Duodenal mucosa (tissue), 2 donors: ENCODE measurements around the gene ARHGEF28.

ENCODE experiments used
- H3K27ac ChIP-seq: one replicate; pipeline ENCODE4 v1.7.0; 2013; ENCODE audit warnings: low read depth, low read length
- H3K27me3 ChIP-seq, 2 donors: one replicate each; pipeline ENCODE4 v1.7.0; 2013; ENCODE audit warnings: low read length in 2 of 2, control low read depth in 1 of 2; ENCODE audit not compliant: insufficient read depth in 2 of 2, control insufficient read depth in 1 of 2
- H3K36me3 ChIP-seq, 2 donors: one replicate each; pipeline ENCODE4 v1.7.0; 2013; ENCODE audit warnings: low read length in 2 of 2, control low read depth in 1 of 2; ENCODE audit not compliant: insufficient read depth in 2 of 2, control insufficient read depth in 1 of 2
- H3K4me1 ChIP-seq, 2 donors: one replicate each; pipeline ENCODE4 v1.7.0; 2013; ENCODE audit warnings: low read length in 2 of 2, control low read depth in 1 of 2; ENCODE audit not compliant: insufficient read depth in 2 of 2, control insufficient read depth in 1 of 2
- H3K4me3 ChIP-seq, 2 donors: one replicate each; pipeline ENCODE4 v1.7.0; 2013; ENCODE audit warnings: low read length in 2 of 2, low read depth in 1 of 2
- H3K9ac ChIP-seq, 2 donors: one replicate each; pipeline ENCODE4 v1.7.0; 2013; ENCODE audit warnings: low read length in 2 of 2, low read depth in 1 of 2
- H3K9me3 ChIP-seq, 2 donors: one replicate each; pipeline ENCODE4 v1.7.0; 2013; ENCODE audit warnings: low read length in 2 of 2, control low read depth in 1 of 2; ENCODE audit not compliant: control insufficient read depth in 1 of 2

Gene ARHGEF28

DNA sequence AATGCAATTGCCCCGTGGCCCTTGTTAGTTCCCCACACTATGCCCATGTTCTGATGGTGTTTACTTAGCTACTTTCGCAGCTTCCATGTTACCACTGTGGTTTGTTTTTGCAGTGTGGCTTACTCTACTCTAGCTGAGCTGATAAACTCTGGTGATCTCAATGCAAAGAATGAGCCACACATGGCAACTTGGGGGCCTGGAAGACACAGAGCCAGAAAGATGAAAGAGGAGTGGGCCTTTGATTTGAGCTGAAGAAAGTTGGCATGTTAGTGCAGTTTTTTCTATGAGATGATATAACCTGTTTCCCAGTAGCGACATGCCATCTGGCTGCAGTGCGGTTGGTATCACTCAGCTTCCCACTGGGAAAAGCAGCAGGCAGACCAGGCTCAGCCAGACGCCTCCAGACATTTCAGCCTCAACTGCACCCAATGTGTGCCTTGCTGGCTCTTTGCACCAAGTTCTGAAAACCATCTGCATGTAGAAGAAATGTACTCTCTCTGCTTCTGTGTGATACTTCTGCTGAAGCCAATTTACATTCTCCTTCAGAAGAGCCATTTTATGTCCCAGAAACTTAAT, 329.4 kb downstream of the ARHGEF28 start:
- Histone ChIP-seq H3K9ac (no peak overlapping the region), H3K36me3 (no peaks in the 10 kb centered on the region), H3K4me3 (no peak overlapping the region), H3K27me3 (no peaks in the 10 kb centered on the region), H3K4me1 (no peaks in the 10 kb centered on the region), H3K9me3 (no peaks in the 10 kb centered on the region), H3K27ac (no peak overlapping the region)

DNA sequence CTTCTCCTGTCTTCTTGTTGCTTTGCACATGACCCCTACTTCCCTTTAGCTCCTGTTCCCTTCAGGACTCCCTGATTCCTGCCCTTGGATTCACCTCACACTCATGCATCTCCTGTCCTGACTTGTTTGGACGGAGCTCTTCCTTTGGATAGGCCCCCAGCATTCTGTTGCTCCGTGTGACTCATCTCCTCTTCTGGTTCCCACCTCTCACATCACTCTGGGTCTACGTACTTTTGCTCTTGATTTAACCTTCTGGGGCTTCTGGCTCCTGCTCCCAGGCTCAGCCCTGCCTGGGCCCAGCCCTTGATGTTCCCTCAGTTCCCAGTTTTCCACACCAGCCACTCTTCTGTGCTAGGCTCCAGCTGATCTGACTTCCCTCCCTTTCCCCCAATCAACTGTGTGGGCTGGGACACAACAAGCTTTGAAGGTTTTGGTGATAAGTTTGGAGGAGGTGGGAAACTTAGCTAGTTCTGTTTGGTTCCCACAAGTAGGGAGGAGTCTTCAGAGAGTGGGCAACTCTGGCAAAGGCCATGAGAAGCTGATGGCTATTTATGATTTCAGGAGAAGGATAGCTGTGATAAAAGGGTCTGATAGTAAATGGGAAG, 331.5 kb downstream of the ARHGEF28 start:
- Histone ChIP-seq H3K9me3 (no peaks in the 10 kb centered on the region), H3K4me3 (no peak overlapping the region), H3K27ac (no peak overlapping the region), H3K9ac (no peak overlapping the region), H3K36me3 (no peaks in the 10 kb centered on the region), H3K27me3 (no peaks in the 10 kb centered on the region), H3K4me1 (no peaks in the 10 kb centered on the region)

DNA sequence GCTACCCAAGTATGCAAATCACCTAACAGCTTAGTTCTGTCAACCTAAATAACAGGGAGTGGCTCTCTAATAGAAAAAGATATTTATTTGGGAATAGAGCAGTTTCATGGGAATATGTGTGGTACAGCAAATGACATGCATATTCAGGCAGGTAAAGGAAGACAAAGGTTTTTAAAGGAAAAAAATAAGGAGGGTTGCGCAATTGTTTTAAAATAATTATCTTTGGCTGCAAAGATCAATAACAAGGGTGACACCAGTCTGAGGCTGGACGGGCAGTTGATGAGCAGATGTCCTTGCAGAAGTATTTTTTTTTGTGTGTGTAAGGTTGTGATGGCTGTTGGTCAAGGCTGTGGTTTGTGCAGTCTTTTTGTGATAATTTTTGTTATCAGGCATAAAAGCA, 332.0 kb downstream of the ARHGEF28 start:
- Histone ChIP-seq H3K9me3 (no peaks in the 10 kb centered on the region), H3K9ac (no peak overlapping the region), H3K4me1 (no peaks in the 10 kb centered on the region), H3K4me3 (no peak overlapping the region), H3K27ac (no peak overlapping the region), H3K36me3 (no peaks in the 10 kb centered on the region), H3K27me3 (no peaks in the 10 kb centered on the region)

DNA sequence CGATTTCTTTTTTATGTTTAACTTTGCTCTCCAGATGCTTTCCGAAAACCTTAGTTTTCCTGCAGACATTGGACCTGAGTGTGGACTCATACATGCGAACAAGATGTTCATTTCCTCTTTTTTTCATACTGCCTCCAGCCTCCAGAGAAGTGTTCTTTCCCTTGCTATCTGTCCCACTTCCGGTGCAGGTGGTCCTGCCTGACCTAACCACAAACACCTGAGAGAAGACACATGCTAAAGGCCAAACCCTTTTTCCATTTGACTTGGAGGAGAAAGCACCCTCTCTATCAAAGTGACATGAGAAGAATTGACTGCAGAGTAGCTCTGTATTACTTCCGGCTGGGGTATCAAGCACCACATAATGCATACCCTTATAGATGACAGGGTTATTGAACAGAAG, 334.0 kb downstream of the ARHGEF28 start:
- no peak overlapping the region for H3K27ac ChIP-seq
- H3K9me3 ChIP-seq, result no peaks in the 10 kb centered on the region
- no peak overlapping the region for H3K9ac ChIP-seq
- no peaks in the 10 kb centered on the region for H3K27me3 ChIP-seq
- no peaks in the 10 kb centered on the region for H3K4me1 ChIP-seq
- no peaks in the 10 kb centered on the region for H3K36me3 ChIP-seq
- H3K4me3 ChIP-seq, result no peak overlapping the region

DNA sequence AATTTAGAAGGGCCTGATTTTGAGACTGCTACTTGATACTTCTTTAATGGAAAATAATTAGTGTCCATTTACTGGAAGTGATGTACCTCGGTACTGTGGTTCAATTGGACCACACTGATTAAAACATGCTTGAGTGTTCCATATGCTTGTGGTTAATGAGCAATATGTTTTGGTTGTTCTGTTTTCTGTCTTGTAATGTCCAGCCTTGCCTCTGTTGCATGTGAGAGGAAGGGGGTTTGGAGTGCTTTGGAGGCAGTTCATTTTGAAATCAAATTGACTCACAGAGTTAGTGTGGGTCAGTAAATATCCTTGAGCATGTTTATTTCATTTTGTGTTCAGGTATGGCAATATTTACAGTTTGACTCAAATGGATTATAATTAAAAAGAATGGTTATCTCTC, 334.4 kb downstream of the ARHGEF28 start:
- H3K4me3 ChIP-seq, result no peak overlapping the region
- H3K4me1 ChIP-seq, result no peaks in the 10 kb centered on the region
- no peaks in the 10 kb centered on the region for H3K36me3 ChIP-seq
- no peaks in the 10 kb centered on the region for H3K27me3 ChIP-seq
- H3K27ac ChIP-seq, result no peak overlapping the region
- H3K9me3 ChIP-seq, result no peaks in the 10 kb centered on the region
- H3K9ac ChIP-seq, result no peak overlapping the region

DNA sequence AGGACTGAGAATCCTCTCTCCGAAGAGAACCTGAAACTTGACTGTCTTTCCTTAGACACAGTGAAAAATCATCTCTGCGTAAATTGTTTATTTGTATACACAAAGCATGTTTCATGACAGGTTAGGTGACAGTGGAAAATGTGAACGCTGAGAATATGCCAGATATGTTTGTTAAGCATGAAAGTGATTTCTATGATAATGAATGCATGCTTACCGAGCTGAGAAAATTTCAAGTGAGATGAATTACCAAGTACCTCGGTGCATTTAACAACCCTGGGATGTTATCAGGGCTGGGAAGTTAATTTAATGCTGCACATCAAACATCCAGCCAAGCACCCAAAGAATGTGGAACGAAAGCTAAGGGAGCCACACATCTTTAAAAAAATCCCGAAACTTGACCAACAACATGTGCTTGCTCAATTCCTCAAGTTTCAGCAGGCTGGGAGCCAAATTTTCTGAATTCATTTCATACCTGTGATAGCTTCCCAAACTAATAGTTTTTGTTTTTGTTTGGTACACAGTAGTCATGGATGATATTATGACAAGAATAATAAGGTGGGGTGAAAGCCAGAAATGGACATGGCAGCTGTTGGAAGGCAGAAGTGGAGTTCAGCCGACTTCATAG, 336.9 kb downstream of the ARHGEF28 start:
- H3K9ac ChIP-seq, result no peak overlapping the region
- no peaks in the 10 kb centered on the region for H3K4me1 ChIP-seq
- H3K27me3 ChIP-seq, result no peaks in the 10 kb centered on the region
- H3K36me3 ChIP-seq, result no peaks in the 10 kb centered on the region
- no peak overlapping the region for H3K27ac ChIP-seq
- H3K4me3 ChIP-seq, result no peak overlapping the region
- H3K9me3 ChIP-seq, result no peaks in the 10 kb centered on the region

DNA sequence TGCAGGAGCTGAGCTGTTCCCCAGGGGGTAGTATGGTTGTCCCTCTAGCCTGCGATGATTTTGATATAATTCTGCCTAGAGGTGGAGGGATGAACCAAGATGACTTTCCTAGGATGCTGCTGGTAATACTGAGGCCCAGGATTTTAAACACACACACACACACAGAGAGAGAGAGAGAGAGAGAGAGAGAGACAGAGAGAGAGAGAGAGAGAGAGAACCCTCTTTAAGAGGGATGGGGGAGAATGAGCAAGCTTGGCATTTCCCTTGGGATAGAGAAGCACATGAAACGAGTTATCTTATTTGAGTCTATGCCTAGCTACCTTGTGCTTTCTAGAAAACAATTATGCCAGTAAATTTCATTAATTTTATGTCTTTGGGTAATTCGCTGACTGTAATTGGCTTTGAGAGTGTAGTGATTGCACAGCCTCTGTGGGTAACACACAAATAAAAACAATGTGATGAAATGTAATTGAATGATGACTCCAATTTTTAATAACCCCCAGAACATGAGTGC, 338.4 kb downstream of the ARHGEF28 start:
- no peak overlapping the region for H3K27ac ChIP-seq
- H3K4me3 ChIP-seq, result no peak overlapping the region
- no peaks in the 10 kb centered on the region for H3K9me3 ChIP-seq
- no peak overlapping the region for H3K9ac ChIP-seq
- no peaks in the 10 kb centered on the region for H3K27me3 ChIP-seq
- no peaks in the 10 kb centered on the region for H3K4me1 ChIP-seq
- no peaks in the 10 kb centered on the region for H3K36me3 ChIP-seq

DNA sequence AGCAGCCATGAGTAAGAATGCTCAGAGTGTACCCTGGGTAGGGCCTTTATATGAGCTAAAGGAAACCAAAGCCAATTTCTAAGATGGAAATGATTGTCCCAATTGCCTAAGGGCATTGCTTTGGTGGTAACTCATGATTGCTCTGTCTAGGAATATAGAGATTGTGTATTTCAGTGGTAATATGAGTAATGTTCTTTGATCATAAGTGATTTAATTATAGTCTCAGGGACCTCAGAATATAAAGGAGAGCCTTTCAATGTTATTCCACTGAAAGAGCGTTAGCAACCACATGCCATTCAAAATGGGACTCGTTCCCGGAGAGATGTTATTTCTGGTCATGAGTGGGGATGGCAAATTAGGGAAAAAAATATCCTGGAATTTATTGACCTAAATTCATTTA, 340.5 kb downstream of the ARHGEF28 start:
- Histone ChIP-seq H3K4me3 (no peak overlapping the region), H3K27me3 (no peaks in the 10 kb centered on the region), H3K9ac (no peak overlapping the region), H3K27ac (no peak overlapping the region), H3K36me3 (no peaks in the 10 kb centered on the region), H3K4me1 (no peaks in the 10 kb centered on the region), H3K9me3 (no peaks in the 10 kb centered on the region)

DNA sequence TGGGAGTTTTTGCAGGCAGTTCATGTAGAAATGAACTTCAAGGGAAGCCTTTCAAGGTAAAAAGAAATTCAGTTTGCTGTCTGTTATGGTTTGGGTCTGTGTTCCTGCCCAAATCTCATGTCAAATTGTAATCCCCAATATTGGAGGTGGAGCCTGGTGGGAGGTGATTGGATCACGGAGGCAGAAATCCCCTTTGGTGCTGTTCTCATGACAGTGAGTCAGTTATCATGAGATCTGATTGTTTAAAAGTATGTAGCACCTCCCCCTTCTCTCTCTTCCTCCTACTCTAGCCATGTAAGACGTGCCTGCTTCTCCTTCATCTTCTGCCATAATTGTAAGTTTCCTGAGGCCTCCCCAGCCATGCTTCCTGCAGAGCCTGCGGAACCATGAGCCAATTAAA, 341.4 kb downstream of the ARHGEF28 start:
- H3K36me3 ChIP-seq, result no peaks in the 10 kb centered on the region
- no peak overlapping the region for H3K9ac ChIP-seq
- H3K27me3 ChIP-seq, result no peaks in the 10 kb centered on the region
- no peaks in the 10 kb centered on the region for H3K9me3 ChIP-seq
- H3K4me3 ChIP-seq, result no peak overlapping the region
- no peaks in the 10 kb centered on the region for H3K4me1 ChIP-seq
- H3K27ac ChIP-seq, result no peak overlapping the region

DNA sequence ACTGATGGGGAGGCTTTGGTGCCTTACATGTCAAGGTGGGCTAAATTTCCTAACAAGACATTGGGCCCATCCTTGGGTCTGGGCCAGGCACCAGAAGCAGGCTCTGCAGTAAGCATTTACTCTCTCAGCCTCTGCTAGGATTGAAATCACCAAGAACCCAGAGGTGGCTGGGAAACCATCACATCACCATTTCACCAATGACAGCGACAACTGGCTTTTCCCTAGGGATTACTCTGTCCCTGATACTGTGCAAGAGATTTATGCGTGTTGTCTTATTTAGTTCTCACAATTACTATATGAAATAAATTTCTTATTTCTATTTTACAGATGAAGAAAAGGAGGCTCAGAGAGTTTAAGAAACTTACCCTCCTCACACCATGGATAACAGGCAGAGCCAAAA, 342.2 kb downstream of the ARHGEF28 start:
- H3K27me3 ChIP-seq, result no peaks in the 10 kb centered on the region
- H3K4me1 ChIP-seq, result no peaks in the 10 kb centered on the region
- no peaks in the 10 kb centered on the region for H3K9me3 ChIP-seq
- no peak overlapping the region for H3K9ac ChIP-seq
- no peak overlapping the region for H3K27ac ChIP-seq
- H3K36me3 ChIP-seq, result no peaks in the 10 kb centered on the region
- H3K4me3 ChIP-seq, result no peak overlapping the region
